NT2/D1 (cell line): Measurements from ENCODE around the gene STK11.

Experiments used
- DNase-seq: peaks from one replicate; pipeline ENCODE4 v3.0.0-alpha.2; 2011; ENCODE audit warnings: low read depth, low spot score
- H3K27me3 ChIP-seq: 2 replicates; pipeline ENCODE4 v1.6.0; 2011; ENCODE audit warnings: mild to moderate bottlenecking; ENCODE audit not compliant: insufficient read length, insufficient read depth
- H3K36me3 ChIP-seq: 2 replicates; pipeline ENCODE4 v1.6.1; 2011; ENCODE audit warnings: mild to moderate bottlenecking, low read length, mixed read lengths; ENCODE audit not compliant: insufficient read depth, insufficient read length
- H3K4me1 ChIP-seq: 2 replicates; pipeline ENCODE4 v1.5.1; 2011; ENCODE audit not compliant: insufficient read depth, insufficient read length
- H3K4me3 ChIP-seq: 2 replicates; pipeline ENCODE4 v1.5.1; 2011; ENCODE audit warnings: low read depth; ENCODE audit not compliant: insufficient read length
- H3K9ac ChIP-seq: 2 replicates; pipeline ENCODE4 v1.6.0; 2011; ENCODE audit warnings: low read depth; ENCODE audit not compliant: insufficient read length
- H3K9me3 ChIP-seq: 2 replicates; pipeline ENCODE4 v1.5.1; 2011; ENCODE audit warnings: mild to moderate bottlenecking, low read length; ENCODE audit not compliant: insufficient read depth
- SUZ12 ChIP-seq: IDR thresholded peaks from 2 replicates; pipeline ENCODE4 v1.6.1; 2011; ENCODE audit not compliant: insufficient read length, insufficient read depth; ENCODE audit errors: extremely low read depth
- YY1 ChIP-seq: IDR thresholded peaks from 2 replicates; pipeline ENCODE4 v1.6.1; 2011; ENCODE audit not compliant: insufficient read length, insufficient read depth
- ZNF274 ChIP-seq: IDR thresholded peaks from 2 replicates; pipeline ENCODE4 v1.6.1; 2011; ENCODE audit warnings: mild to moderate bottlenecking, low read depth, low read length

Gene STK11

GRCh38 chr19:1217366-1217765 is 11.8 kb downstream of the STK11 start:
- Histone ChIP-seq H3K4me3 (no peak overlapping the region), H3K36me3 (peaks cover 79% of the 10 kb centered on the region), H3K27me3 (no peaks in the 10 kb centered on the region), H3K9ac (no peak overlapping the region), H3K4me1 (peaks cover 46% of the 10 kb centered on the region), H3K9me3 (no peaks in the 10 kb centered on the region)
- DNase-seq = no peak
- TF ChIP-seq YY1 (no peak), ZNF274 (no peak), SUZ12 (no peak)

GRCh38 chr19:1218751-1219567 is 13.4 kb downstream of the STK11 start:
- H3K36me3 ChIP-seq = peaks cover 84% of the 10 kb centered on the region
- H3K9ac ChIP-seq = no peak overlapping the region
- peaks cover 49% of the 10 kb centered on the region for H3K4me1 ChIP-seq
- H3K27me3 ChIP-seq = no peaks in the 10 kb centered on the region
- no peaks in the 10 kb centered on the region for H3K9me3 ChIP-seq
- DNase-seq = no peak
- TF ChIP-seq SUZ12 (no peak), ZNF274 (no peak), YY1 (no peak)
- no peak overlapping the region for H3K4me3 ChIP-seq

- H3K4me1 ChIP-seq = peaks cover 44% of the 10 kb centered on the region
- no peaks in the 10 kb centered on the region for H3K9me3 ChIP-seq
- DNase-seq = no peak
- peaks cover 84% of the 10 kb centered on the region for H3K36me3 ChIP-seq
- no peaks in the 10 kb centered on the region for H3K27me3 ChIP-seq
- no peak overlapping the region for H3K4me3 ChIP-seq
- no peak overlapping the region for H3K9ac ChIP-seq
- TF ChIP-seq ZNF274 = no peak
- no peak for TF ChIP-seq YY1
- no peak for TF ChIP-seq SUZ12
Observed at GRCh38 chr19:1219786-1220476, 14.4 kb downstream of the STK11 start.

GRCh38 chr19:1220477-1220930 is 14.9 kb downstream of the STK11 start:
- Histone ChIP-seq H3K36me3 (peaks cover 82% of the 10 kb centered on the region), H3K4me1 (peaks cover 39% of the 10 kb centered on the region), H3K9ac (no peak overlapping the region), H3K27me3 (no peaks in the 10 kb centered on the region), H3K4me3 (no peak overlapping the region), H3K9me3 (no peaks in the 10 kb centered on the region)
- no peak for TF ChIP-seq YY1
- no peak for TF ChIP-seq ZNF274
- TF ChIP-seq SUZ12 = no peak
- no peak for DNase-seq

GRCh38 chr19:1220976-1221903 is 15.7 kb downstream of the STK11 start:
- Histone ChIP-seq H3K36me3 (peaks cover 85% of the 10 kb centered on the region), H3K27me3 (no peaks in the 10 kb centered on the region), H3K4me3 (no peak overlapping the region), H3K9ac (no peak overlapping the region), H3K4me1 (peaks cover 36% of the 10 kb centered on the region), H3K9me3 (no peaks in the 10 kb centered on the region)
- DNase-seq = no peak
- TF ChIP-seq YY1 = no peak
- no peak for TF ChIP-seq ZNF274
- TF ChIP-seq SUZ12 = no peak

GRCh38 chr19:1221904-1222255 is 16.3 kb downstream of the STK11 start:
- peaks cover 88% of the 10 kb centered on the region for H3K36me3 ChIP-seq

GRCh38 chr19:1222394-1222793 is 16.8 kb downstream of the STK11 start:
- Histone ChIP-seq H3K9me3 (no peaks in the 10 kb centered on the region), H3K27me3 (no peaks in the 10 kb centered on the region), H3K4me3 (no peak overlapping the region), H3K36me3 (peaks cover 88% of the 10 kb centered on the region), H3K4me1 (peaks cover 27% of the 10 kb centered on the region), H3K9ac (no peak overlapping the region)
- no peak for DNase-seq
- no peak for TF ChIP-seq YY1
- no peak for TF ChIP-seq ZNF274
- no peak for TF ChIP-seq SUZ12

More at GRCh38 chr19:1221904-1222255, 16.3 kb downstream of the STK11 start:
- DNase-seq = no peak
- H3K9ac ChIP-seq = no peak overlapping the region
- no peak for TF ChIP-seq ZNF274
- TF ChIP-seq SUZ12 = no peak
- no peak for TF ChIP-seq YY1
- no peak overlapping the region for H3K4me3 ChIP-seq
- H3K9me3 ChIP-seq = no peaks in the 10 kb centered on the region
- H3K27me3 ChIP-seq = no peaks in the 10 kb centered on the region
- H3K4me1 ChIP-seq = peaks cover 32% of the 10 kb centered on the region
